Ovary (tissue), 3 donors: Measurements from ENCODE around the gene GRAMD2A.

Experiments
- CTCF ChIP-seq, 3 donors: fragments of 450-650 bp in 2 of 3; fragments of 200-600 bp in 1 of 3; IDR thresholded peaks; one replicate each; pipeline versions ENCODE4 v1.5.1 to v1.8.0; 2016 to 2022; ENCODE audit warnings: antibody characterized with exemption in 3 of 3, mild to moderate bottlenecking in 1 of 3
- EP300 ChIP-seq: sonication (generic); formaldehyde crosslinking; IDR thresholded peaks from one replicate; pipeline ENCODE4 v1.6.1; 2017; ENCODE audit warnings: antibody characterized with exemption
- POLR2A ChIP-seq: fragments of 450-650 bp; IDR thresholded peaks from one replicate; pipeline ENCODE4 v1.6.1; 2017; ENCODE audit warnings: antibody characterized with exemption, mild to moderate bottlenecking, moderate library complexity
- donor health status: DM: no; HTN: no; CAD: no.

GRCh38 chr15:72110355-72110754 lies 87.2 kb downstream of the GRAMD2A start:
- TF ChIP-seq CTCF (IDR thresholded peaks at IDR 0.05): no peak
- TF ChIP-seq POLR2A: no peak
- TF ChIP-seq EP300: no peak
